MM.1S (cell line): ENCODE data around the gene RNF220.

Source experiments
- DNase-seq: peaks from one replicate; pipeline ENCODE4 v3.0.0-alpha.2; 2015
- H2AFZ ChIP-seq: fragments of 300-600 bp; sonication (generic); 2 replicates; pipeline ENCODE4 v1.6.0; 2016; ENCODE audit warnings: antibody characterized with exemption, low read length
- H3F3A ChIP-seq: fragments of 300-600 bp; sonication (generic); 2 replicates; pipeline ENCODE4 v1.6.1; 2016; ENCODE audit warnings: mild to moderate bottlenecking, antibody characterized with exemption, low read length, moderate library complexity, mixed read lengths; ENCODE audit not compliant: insufficient read depth
- H3K27ac ChIP-seq: fragments of 300-600 bp; sonication (generic); 2 replicates; pipeline ENCODE4 v1.5.1; 2016; ENCODE audit warnings: mild to moderate bottlenecking, low read length
- H3K27me3 ChIP-seq: fragments of 300-600 bp; sonication (generic); replicated peaks from 2 replicates; pipeline ENCODE4 v1.6.0; 2016; ENCODE audit warnings: low read length; ENCODE audit not compliant: insufficient read depth
- H3K36me3 ChIP-seq: fragments of 300-600 bp; sonication (generic); replicated peaks from 2 replicates; pipeline ENCODE4 v1.6.1; 2016; ENCODE audit warnings: mild to moderate bottlenecking, low read length, mixed read lengths; ENCODE audit not compliant: insufficient read depth
- H3K4me1 ChIP-seq: fragments of 300-600 bp; sonication (generic); 2 replicates; pipeline ENCODE4 v1.6.1; 2016; ENCODE audit warnings: low read length, mixed read lengths
- H3K4me2 ChIP-seq: fragments of 300-600 bp; sonication (generic); 2 replicates; pipeline ENCODE4 v1.6.0; 2016; ENCODE audit warnings: low read depth, low read length
- H3K4me3 ChIP-seq: fragments of 300-600 bp; sonication (generic); 2 replicates; pipeline ENCODE4 v1.5.1; 2016; ENCODE audit warnings: low read length, mixed read lengths
- H3K79me2 ChIP-seq: fragments of 300-600 bp; sonication (generic); 2 replicates; pipeline ENCODE4 v1.6.1; 2016; ENCODE audit warnings: mixed run types, low read length, mixed read lengths
- H3K9ac ChIP-seq: fragments of 300-600 bp; sonication (generic); 2 replicates; pipeline ENCODE4 v1.6.1; 2016; ENCODE audit warnings: low read length, mixed read lengths
- H3K9me2 ChIP-seq: fragments of 300-600 bp; sonication (generic); replicated peaks from 2 replicates; pipeline ENCODE4 v1.6.1; 2016; ENCODE audit warnings: mild to moderate bottlenecking, low read length, mixed read lengths; ENCODE audit not compliant: insufficient read depth
- H3K9me3 ChIP-seq: fragments of 300-600 bp; sonication (generic); replicated peaks from 2 replicates; pipeline ENCODE4 v1.6.1; 2016; ENCODE audit warnings: mild to moderate bottlenecking, low read length, mixed read lengths; ENCODE audit not compliant: insufficient read depth
- H4K20me1 ChIP-seq: fragments of 300-600 bp; sonication (generic); 2 replicates; pipeline ENCODE4 v1.6.1; 2016; ENCODE audit warnings: mild to moderate bottlenecking, low read length, moderate library complexity, mixed read lengths; ENCODE audit not compliant: insufficient read depth
- CTCF ChIP-seq: fragments of 300-600 bp; sonication (generic); IDR thresholded peaks from 2 replicates; pipeline ENCODE4 v1.5.1; 2016; ENCODE audit warnings: antibody characterized with exemption, low read length, mixed read lengths
- EZH2 ChIP-seq: fragments of 300-600 bp; sonication (generic); optimal IDR thresholded peaks from 2 replicates; pipeline ENCODE3; 2017; ENCODE audit warnings: low read depth, mild to moderate bottlenecking, antibody characterized with exemption, low read length, mixed read lengths
- EZH2phosphoT487 ChIP-seq: fragments of 300-600 bp; sonication (generic); IDR thresholded peaks from 2 replicates; pipeline ENCODE4 v1.6.1; 2018; ENCODE audit warnings: antibody characterized with exemption, low read length

RNF220 gene

GRCh38 chr1:44359234-44359935 lies 45.7 kb upstream of the RNF220 start:
- no peak overlapping the region for H2AFZ ChIP-seq
- H3K79me2 ChIP-seq = peaks cover 5% of the 10 kb centered on the region
- no peaks in the 10 kb centered on the region for H4K20me1 ChIP-seq
- H3K4me1 ChIP-seq = peaks cover 7% of the 10 kb centered on the region
- no peaks in the 10 kb centered on the region for H3K36me3 ChIP-seq
- no peak for DNase-seq
- TF ChIP-seq EZH2phosphoT487 = no peak
- TF ChIP-seq CTCF = no peak
- no peak for TF ChIP-seq EZH2
- no peaks in the 10 kb centered on the region for H3K9me3 ChIP-seq
- H3F3A ChIP-seq = no peaks in the 10 kb centered on the region
- no peaks in the 10 kb centered on the region for H3K27me3 ChIP-seq
- H3K9ac ChIP-seq = no peak overlapping the region
- no peaks in the 10 kb centered on the region for H3K9me2 ChIP-seq
- H3K4me2 ChIP-seq = no peak overlapping the region
- H3K27ac ChIP-seq = no peak overlapping the region
- no peak overlapping the region for H3K4me3 ChIP-seq

- no peaks in the 10 kb centered on the region for H3K27me3 ChIP-seq
- H3K36me3 ChIP-seq = no peaks in the 10 kb centered on the region
- no peak for TF ChIP-seq CTCF
- no peak for TF ChIP-seq EZH2
- no peak for TF ChIP-seq EZH2phosphoT487
- no peaks in the 10 kb centered on the region for H3K4me1 ChIP-seq
- H3K4me3 ChIP-seq = no peak overlapping the region
- H3F3A ChIP-seq = no peaks in the 10 kb centered on the region
- H3K79me2 ChIP-seq = no peaks in the 10 kb centered on the region
- no peak overlapping the region for H3K9ac ChIP-seq
- H3K4me2 ChIP-seq = no peak overlapping the region
- no peak overlapping the region for H3K27ac ChIP-seq
- DNase-seq = no peak
- no peaks in the 10 kb centered on the region for H4K20me1 ChIP-seq
- H3K9me3 ChIP-seq = no peaks in the 10 kb centered on the region
- H2AFZ ChIP-seq = no peak overlapping the region
- no peaks in the 10 kb centered on the region for H3K9me2 ChIP-seq
These were observed 43.6 kb upstream of the RNF220 start for GRCh38 chr1:44361478-44361877.

GRCh38 chr1:44366371-44366975 lies 38.6 kb upstream of the RNF220 start:
- TF ChIP-seq EZH2phosphoT487 = no peak
- TF ChIP-seq CTCF = no peak
- no peak for TF ChIP-seq EZH2
- Histone ChIP-seq H4K20me1 (no peaks in the 10 kb centered on the region), H3K27me3 (no peaks in the 10 kb centered on the region), H2AFZ (no peak overlapping the region), H3K9me3 (no peaks in the 10 kb centered on the region), H3K36me3 (no peaks in the 10 kb centered on the region), H3K79me2 (no peaks in the 10 kb centered on the region), H3K4me3 (no peak overlapping the region), H3F3A (no peaks in the 10 kb centered on the region), H3K27ac (no peak overlapping the region), H3K4me2 (no peak overlapping the region), H3K9me2 (no peaks in the 10 kb centered on the region), H3K4me1 (no peaks in the 10 kb centered on the region), H3K9ac (no peak overlapping the region)
- DNase-seq = no peak
